Brain pericyte (primary cell): Measurements from ENCODE around the gene ACOT7.

Experiments used
- DNase-seq: peaks from one replicate; pipeline ENCODE4 v3.0.0-alpha.2; 2012; ENCODE audit warnings: low read depth, low spot score

Gene ACOT7

GRCh38 chr1:6288665-6289064 lies 104.9 kb downstream of the ACOT7 start:
- DNase-seq: no peak

- DNase-seq: no peak
These were observed 105.5 kb downstream of the ACOT7 start for GRCh38 chr1:6288026-6288425.

- no peak for DNase-seq
These were observed 106.1 kb downstream of the ACOT7 start for GRCh38 chr1:6287431-6287886.

- no peak for DNase-seq
These were observed 106.5 kb downstream of the ACOT7 start for GRCh38 chr1:6287029-6287428.

GRCh38 chr1:6286266-6286665 lies 107.3 kb downstream of the ACOT7 start:
- DNase-seq: no peak

GRCh38 chr1:6285336-6285735 lies 108.2 kb downstream of the ACOT7 start:
- DNase-seq: no peak

- DNase-seq: no peak
These were observed 110.8 kb downstream of the ACOT7 start for GRCh38 chr1:6282577-6283270.

- no peak for DNase-seq
These were observed 111.8 kb downstream of the ACOT7 start for GRCh38 chr1:6281511-6282402.

GRCh38 chr1:6280761-6281451 lies 112.7 kb downstream of the ACOT7 start:
- no peak for DNase-seq

- no peak for DNase-seq
These were observed 113.8 kb downstream of the ACOT7 start for GRCh38 chr1:6279613-6280383.

- DNase-seq: no peak
These were observed 114.5 kb downstream of the ACOT7 start for GRCh38 chr1:6279066-6279465.

- no peak for DNase-seq
These were observed 115.3 kb downstream of the ACOT7 start for GRCh38 chr1:6278263-6278662.

- DNase-seq: no peak
These were observed 116.6 kb downstream of the ACOT7 start for GRCh38 chr1:6276811-6277555.

- peak; percentile 39 for DNase-seq
These were observed 117.5 kb downstream of the ACOT7 start for GRCh38 chr1:6275826-6276782.

GRCh38 chr1:6274622-6275139 lies 118.9 kb downstream of the ACOT7 start:
- no peak for DNase-seq

GRCh38 chr1:6274102-6274501 lies 119.5 kb downstream of the ACOT7 start:
- DNase-seq: no peak

- DNase-seq: no peak
These were observed 120.1 kb downstream of the ACOT7 start for GRCh38 chr1:6273380-6273891.

- DNase-seq: no peak
These were observed 120.7 kb downstream of the ACOT7 start for GRCh38 chr1:6272868-6273267.

GRCh38 chr1:6272452-6272851 lies 121.1 kb downstream of the ACOT7 start:
- no peak for DNase-seq
